ENCODE data around the gene LRRN1.

LRRN1 gene

DNA sequence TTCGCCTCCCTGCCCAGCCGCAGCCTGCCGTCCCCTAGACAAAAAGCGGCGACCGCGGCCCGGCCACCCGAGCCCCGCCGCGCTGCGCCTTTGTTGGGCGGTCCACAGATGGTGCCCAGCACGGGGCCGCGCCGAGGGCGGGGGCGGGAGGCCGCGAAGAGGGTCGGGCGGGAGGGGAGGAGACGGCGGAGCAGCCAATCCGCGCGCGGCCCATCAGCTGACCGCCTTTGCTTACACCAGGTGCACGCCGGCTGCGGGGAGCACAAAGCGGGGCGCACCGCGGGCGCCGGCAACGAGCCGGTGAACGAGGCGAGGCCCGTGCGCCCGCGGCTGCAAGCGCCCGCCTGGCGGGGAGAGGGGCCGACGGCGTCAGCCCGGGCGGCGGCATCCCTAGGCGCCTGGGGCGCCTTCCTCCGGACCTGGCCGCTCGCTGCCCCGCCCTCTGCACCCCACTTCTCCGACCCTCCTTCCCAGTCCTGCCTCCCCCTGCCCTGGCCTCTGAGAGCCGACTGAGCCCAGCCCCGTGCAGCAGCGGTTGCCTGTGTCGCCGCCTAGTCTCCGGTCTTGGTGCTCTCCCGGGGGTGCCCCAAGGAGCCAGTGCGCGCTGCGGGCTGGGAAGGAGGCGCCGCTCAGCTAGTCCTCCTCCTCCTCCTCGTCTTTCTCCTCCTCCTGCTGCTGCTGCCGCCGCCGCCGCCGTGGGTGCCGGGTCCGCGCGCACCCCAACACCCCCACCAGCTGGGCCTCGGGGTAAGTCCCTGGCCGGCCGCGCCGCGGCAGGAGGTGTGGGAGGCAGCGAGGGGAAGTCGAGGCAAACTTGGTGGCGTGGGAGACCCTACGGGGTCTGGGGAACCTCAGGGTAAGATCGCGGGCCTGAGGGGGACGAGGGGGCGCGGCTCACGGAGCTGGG, at the start of gene LRRN1:
LRRN1 (plus strand) TSS at position 259 of the 907 bp plus-strand sequence. CDS start 45,211 bp downstream, outside the sequence.
- DNase-seq = peak in 57 of 58 donors; percentile 28 to 91 (median 77)

DNA sequence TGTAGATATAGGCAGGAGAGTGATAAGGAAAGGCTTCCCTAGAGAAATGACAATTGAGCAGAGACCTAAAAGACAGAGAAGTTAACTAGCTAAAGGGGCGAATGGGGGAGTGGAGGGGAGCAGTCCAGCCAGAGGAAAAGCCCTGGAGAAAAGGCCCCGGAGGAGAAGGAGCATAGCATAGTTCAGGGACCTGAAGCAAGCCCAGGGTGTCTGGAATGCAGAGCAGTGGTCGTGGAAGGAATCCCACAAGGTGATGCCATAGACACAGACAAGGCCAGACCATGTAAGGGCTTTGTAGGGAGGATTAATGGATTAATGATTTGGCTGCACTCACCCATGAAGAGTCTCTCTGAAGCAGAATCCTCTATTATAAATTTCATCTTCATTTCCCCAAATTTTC, 45.8 kb upstream of the LRRN1 start:
- no peak for DNase-seq

DNA sequence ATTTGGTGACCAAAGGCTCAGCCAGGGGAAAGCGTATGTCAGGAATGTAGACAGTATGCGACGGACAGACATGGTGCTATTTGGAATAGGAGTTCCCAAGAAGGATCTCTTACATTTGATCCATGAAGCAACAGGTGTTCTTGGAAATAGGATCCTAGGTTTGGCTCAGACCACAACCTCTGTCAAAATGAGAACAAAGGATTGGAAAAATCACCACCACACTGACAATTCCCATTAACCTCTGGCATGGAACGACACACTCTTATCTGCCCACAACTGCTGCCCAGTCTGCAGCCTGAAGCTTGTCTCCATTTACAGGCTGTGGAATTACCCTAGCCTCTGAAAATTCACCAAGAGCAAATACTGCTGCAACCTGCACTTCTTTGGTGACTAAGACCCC, 33.6 kb upstream of the LRRN1 start:
- no peak for DNase-seq

DNA sequence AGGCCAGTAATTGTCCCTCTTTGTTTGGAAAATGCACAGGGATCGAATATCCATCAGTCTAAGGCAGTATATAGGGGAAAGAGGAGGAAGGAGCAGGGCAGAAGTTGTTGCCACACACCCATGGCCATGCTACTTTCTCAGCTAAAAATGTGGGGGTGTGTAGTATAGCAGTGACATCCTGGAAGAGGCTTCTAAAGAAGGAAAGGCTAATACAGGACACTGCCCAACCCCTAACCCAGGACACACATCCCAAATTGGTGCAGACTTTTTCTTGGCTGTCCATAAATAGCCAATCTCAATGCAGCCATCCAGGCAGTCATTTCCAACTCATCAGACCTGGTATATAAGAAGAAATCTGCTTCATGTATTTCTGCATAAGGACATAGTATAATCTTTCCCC, 33.1 kb upstream of the LRRN1 start:
- DNase-seq = no peak

DNA sequence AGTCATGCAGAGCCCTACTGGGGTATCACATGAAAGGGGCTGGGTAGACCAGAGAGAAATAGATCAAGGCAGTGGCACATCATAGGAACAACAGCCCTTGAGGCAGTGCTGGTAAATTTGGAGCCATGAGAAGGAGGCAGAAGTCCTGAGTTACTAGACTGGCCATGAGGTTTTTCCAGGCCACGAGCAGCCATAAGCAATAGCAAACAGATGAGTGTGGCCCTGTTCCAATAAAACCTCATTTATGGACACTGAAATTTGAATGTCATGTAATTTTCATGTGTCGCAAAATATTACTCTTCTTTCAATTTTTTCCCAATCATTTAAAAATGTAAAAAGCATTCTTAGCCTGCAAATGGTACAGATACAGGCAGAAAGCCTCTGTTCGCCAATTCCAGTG, 28.1 kb upstream of the LRRN1 start:
- DNase-seq = no peak

DNA sequence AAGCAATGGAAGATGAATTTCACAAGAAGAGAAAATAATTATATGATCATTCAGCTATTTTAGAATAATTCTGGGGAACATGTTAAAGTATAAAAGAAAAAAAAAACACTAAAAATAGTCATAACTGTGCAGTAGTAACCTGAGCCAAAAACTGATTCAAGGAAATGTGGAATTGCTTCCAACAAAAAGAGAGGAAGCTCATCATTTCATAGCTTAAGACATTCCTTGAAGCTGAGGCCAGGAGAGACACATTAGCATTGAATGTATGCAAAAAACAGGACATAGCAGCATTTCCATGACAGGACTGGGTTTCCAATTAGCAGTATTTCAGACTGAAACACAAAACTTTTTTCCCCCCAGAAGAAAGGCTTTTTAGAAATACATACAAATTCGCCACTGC, 27.7 kb upstream of the LRRN1 start:
- no peak for DNase-seq

DNA sequence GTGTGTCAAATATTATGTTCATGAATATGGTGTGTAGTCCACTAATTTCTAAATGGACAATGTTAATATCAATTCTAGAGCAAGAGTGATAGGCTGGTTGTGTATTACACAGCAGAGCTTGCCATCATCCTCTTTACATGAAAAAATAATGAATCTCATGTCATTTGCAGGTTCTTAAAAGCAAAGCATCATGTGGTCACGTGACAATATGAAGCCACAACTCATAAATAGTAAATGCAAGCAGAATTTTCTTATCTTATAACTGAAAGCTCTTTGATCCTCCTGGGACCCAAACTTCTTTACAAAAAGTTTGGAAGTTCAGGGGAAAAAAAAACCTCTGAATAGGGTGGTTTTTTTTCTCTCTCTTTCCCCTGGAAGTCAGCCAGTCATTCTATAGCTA, 26.9 kb upstream of the LRRN1 start:
- DNase-seq = no peak

DNA sequence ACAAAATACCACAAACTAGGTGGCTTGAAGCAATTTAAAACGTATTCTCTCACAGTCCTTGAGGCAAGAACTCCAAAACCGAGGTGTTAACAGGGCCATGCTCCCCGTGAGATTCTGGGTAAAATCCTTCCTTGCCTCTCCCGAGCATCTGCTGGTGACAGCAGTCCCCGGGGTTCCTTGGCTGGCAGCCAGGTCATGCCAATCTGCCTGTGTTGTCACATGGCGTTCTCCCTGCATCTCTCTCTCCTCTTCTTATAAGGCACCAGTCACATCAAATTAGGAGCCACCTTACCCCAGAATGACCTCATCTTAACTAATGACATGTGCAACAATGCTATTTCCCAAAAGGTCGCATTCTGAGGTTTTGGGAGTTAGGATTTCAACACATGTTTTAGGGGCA, 26.3 kb upstream of the LRRN1 start:
- DNase-seq = peak in 13 of 58 donors; percentile 1 to 70 (median 6)

DNA sequence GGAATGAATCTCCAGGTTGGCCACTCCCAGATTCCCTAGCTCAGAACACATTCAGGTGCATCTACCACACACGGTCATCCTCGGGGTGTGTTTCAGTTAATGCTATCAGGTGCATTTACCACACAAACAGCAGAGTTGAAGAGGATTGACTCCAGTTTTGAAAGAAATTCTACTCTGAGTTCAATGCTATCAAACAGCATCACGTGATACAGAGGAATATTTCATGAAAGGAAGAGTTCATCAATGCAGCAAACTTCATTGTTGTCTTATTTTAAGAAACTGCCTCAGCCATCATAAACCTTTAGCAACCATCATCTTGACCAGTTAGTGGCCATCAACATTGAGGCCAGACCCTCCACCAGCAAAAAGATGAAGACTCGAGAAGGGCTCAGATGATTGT, 22.6 kb upstream of the LRRN1 start:
- no peak for DNase-seq

DNA sequence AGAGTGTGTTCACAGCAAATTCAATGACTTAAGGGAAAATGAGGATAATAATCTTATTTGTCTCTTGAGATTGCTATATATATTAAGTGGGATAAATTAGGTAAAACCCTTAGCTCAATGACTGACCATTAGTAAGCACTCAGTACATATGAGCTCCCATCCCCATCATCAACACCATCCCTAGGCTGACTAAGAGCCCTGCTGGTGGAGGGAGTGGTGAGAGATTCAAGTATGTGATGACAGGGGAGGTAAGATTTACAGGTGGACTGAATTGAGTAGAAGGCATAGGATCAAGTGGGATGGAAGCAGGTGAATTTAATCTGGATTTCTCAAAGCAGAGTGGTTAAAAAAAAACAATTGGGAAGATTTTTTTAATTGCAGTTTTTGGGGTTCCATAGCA, 21.0 kb upstream of the LRRN1 start:
- no peak for DNase-seq

DNA sequence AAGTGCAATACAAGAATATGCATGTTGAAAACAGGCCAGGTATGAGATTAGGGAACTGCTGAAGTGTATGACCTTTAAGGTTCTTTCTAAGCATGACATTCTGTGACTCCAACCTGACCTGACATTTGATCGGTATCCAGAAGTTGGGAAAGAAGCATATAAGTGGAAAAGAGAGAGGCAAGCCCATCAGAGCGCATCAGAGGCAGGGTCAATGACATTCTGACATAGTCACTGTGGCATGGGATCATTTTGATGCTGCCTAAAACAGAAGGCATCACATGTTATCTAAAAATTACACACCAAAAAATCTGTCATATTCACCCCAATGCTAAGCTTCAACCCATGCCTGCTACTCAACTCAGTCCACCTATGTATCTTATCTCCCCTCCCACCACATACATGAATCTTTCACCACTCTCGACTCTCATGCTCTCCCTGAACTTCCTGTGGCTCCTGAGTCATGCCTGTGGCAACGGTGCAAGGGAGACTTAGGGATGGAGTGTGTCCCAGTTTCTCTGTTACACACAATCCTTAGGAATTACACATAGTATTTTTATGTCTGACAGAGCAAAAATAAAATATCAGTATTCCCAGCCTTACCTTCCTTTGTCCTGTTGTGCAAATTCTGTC, 20.5 kb upstream of the LRRN1 start:
- DNase-seq = no peak

DNA sequence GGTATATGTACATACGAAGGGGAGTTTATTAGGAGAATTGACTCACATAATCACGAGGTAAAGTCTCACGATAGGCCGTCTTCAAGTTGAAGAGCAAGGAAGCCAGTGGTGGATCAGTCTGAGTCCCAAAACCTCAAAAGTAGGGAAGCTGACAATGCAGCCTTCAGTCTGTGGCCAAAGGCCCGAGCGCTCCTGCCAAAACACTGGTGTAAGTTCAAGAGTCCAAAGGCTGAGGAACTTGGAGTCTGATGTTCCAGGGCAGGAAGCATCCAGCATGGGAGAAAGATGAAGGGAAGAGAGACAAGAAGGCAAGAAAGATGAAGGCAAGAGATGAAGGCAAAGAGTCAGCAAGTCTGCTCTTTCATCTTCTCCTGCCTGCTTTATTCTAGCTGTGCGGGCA, 16.8 kb upstream of the LRRN1 start:
- no peak for DNase-seq

DNA sequence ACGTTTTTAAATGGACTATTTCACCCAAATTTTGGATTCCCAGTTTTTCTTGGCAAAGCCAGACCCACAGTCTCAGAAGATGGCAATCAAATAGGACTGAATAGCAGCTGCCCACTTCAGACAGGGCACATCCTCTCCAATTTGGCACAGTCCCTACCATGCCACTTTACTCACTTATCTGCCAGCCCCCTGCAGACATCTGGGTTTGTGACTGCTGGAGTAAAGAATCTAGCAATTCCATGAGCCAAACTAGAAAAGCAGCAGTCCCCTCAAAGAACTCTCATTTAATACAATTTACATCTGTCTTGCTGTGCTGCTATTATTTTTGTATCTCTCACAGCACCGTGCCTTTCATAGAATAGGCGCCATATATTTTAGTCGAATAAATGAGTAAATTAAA, 16.0 kb upstream of the LRRN1 start:
- DNase-seq = no peak

DNA sequence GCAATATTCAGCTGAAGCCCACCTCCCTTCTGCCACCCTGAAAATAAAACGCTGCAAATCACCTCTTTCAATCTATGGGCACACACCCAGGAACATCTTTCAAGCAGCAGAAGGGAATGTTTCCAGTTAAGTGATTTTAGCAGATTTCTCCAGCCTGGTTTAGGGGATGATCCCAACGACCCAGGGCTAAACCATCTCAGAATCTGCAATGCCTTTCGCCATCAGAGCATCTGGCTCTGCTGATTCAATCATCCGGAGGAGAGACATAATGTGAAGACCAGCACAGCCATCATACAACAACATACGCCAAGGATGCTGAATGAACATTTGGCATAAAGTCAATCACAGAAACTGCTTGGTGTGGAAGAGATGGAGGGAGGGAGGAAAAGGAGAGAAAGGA, 15.5 kb upstream of the LRRN1 start:
- no peak for DNase-seq

DNA sequence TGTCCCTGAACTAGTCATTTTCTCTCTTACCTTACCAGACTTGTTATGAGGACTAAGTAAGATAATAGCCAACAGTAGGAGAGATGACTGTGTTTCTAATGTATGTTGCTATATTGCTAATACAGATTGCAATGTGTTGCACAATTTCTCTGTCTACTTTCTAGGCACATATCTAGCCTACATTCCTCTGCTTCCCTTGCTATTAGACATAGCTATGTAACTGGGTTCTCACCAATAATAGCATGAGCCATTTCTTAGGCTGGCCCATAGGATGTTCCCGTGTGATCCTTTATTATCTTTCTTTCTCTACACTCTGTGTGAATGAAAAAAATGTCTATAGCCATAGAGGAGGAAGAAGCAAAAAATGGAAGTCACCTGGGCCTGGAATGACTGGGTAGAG, 6.8 kb upstream of the LRRN1 start:
- no peak for DNase-seq

DNA sequence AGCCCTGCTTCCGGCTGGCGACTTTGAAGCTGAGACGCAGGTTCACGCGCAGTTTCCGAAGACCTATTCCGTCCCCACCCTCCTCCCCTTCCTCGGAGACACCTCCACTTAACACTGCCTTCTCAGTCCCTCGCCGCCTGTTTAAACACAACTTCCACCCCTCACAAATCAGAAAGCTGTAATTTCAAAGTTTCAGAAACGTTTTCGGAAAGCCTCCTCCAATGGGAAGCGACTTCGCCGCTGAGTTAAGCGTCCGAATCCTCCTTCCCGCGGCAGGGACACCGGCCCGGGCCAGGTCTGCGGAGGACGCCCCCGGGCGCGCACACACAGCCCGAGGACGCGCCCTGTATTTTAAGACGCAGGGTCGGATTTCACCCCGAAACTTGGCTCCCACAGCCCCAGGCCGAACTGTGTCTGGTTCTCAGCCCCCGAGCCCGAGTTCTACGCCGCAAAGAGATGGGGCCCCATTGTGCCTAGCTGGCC, 559 bp upstream of the LRRN1 start:
- DNase-seq = peak in 24 of 58 donors; percentile 14 to 76 (median 50)

DNA sequence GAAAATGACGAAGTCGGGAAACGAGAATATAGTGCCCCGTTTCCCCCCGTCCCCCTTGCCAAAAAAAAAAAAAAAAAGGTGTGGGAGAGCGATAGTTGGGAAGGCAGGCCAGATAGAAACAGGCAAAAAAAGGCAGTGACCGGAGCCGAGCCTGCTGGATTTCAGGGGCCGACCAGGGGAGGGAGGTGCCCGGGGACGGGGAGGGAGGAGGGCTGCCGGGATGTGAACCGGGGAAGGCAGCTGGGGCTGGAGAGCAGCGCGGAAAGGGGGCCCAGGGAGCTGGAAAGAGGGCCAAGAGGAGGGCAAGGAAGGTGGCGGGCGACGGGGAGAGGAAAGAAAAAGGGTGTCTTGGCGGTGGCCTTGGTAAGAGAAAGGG, 837 bp downstream of the LRRN1 start:
- peak in 15 of 58 donors; percentile 3 to 51 (median 22) for DNase-seq

DNA sequence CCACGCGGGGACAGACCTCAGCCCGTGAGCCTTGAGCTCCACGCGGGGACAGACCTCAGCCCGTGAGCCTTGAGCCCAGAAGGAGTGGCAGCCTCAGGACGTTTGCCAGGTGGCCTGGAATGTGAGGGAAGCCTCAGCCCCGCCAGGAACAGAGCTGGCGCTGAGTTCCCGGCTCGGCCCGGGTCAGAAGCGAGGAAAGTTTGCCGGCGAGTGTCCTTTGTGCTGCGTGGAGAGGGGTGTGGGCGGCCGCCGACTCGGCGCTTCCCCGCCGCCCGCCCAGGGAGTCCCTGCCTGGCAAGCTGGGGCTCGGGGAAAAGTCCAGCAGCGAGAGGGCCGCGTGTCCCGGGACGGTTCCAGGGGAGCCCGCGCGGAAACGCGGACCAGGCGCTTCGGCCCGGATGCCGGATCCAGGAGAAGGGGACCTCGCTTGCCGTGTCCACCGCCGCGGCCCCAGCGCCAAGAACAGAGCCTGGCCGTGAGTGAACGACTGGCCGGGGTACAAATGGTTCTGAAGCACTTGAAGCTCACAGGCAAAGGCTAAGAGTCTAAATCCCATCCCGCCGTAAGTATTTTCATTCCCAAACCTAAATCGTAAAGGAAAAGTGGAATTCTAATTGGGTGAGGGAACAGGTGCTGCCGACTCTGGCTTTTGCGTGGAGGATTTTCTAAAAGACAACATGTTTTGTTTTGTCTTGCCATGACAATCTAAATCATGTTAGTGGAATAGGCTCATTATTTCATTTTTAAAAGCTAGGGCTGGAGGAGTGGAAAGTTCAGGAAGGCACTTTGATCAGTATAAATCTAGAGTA, 1.7 kb downstream of the LRRN1 start:
- DNase-seq = peak in 20 of 58 donors; percentile 6 to 42 (median 20)

DNA sequence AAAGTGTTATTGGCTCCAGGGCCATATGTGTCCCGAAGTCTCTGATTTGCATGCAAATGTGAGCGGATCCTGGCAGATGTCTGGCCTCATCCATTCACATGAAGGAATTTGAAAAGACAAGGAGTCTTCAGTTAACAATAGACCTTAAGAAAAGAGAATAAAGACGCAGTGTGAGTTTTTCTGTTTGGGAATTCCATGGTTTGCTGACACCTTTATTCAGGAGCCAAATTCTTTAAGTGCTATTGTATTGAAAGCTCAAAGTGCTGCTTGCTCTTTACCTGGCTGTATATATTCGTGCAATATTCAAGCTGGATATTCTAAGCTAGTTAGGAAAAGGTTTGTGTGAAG, 2.2 kb downstream of the LRRN1 start:
- peak in 2 of 58 donors; percentile 3 to 11 for DNase-seq

DNA sequence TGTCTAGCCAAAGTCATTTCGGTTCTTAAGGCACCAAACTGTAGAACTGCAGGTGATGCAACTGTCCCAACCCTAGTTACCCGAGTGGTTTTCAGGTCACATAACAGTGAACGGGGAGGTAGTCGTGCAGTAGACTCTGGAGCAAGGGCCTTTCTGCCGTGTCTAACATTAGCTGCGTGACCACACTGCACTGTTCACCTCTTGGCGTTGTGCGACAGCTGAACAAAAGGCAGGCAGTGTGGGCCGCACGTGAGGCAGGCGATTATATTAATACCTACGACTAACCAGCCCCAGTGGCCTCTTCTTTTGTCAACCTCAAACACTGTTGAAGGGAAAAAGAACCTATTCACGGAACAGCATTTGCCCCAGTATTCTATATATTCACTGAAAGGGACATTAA, 2.8 kb downstream of the LRRN1 start:
- DNase-seq = no peak

DNA sequence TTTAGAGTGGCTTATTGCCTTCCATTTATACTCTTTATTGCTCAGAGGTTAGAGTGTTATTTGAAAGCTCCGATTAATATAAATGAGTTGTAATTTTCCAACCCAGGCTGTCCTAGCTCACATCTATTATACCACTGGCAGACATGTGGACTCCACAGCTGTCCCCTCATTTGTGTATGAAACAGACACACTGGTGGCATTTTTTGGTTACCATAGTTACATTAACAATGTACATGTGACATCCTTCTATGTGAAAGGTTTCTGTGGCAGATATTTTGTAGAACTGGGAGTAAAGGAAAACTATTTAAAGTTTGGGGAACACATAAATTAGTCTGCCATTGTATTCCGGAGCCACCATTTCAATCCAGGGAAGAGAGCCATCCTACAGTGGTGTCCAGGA, 5.3 kb downstream of the LRRN1 start:
- no peak for DNase-seq

DNA sequence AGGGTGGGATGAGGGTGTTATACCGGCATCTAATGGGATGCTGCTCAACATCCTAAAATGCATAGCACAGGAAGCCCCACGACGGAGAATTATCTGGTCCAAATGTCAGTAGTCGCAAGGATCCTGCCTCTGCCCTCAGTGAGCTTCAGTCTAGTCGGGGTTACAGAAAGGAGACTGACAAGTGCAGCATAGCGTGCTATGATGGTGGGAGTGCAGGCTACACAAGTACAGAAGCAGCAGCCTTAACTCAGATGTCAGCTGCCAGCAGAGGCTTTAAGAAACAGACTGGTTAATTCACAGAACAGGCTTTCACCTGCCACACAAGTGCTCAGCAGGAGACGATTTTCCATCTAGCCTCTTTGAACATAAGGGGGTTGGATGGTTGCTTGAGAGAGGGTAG, 6.9 kb downstream of the LRRN1 start:
- no peak for DNase-seq

Data from anterior cingulate cortex (tissue), 58 donors.